ENCODE data around the gene RBBP6. TPM values are rescaled to one million over a fixed set of nuclear protein-coding genes. Genes with fewer than 3 reads are reported as not detected.

The RBBP6 gene
- total and polyA plus RNA-seq, 9 of the 15 experiments (the other 6 are each of a cell fraction or from before 2014, with no cell fraction given) = 19.2 to 76.6 (median 42.7) TPM

DNA sequence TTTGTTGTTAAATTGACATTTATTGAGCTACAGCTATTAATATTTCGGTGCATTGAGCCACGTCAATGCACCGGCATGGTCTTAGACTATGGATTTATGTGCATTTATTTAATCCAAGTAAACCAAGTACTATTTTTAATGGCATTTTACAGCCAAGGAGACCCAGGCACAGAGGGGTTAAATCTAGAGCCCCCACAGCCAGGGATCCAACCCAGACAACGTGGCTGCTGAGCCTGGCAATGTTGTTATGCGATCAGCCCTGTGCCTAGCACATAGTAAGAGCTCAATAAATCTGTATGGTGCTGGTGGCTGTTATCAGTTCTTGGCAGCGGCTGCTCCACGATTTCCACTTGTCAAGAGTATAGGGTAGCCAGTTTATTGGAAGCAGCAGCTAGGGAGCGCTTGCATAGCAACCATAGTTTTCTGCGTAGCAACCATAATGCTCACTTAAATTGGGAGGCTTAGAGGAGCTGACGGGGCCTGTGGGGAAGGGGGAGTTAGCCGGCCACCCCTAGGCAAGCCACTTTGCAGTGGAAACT lies 541 bp upstream of the RBBP6 start (continued):
- TF ChIP-seq TBL1XR1 (IDR thresholded peaks at IDR 0.05; ENCODE audit: low read length in 2 of 2) = no peak; a peak in 1 of 4 replicates
- TF ChIP-seq, protein P1, sequence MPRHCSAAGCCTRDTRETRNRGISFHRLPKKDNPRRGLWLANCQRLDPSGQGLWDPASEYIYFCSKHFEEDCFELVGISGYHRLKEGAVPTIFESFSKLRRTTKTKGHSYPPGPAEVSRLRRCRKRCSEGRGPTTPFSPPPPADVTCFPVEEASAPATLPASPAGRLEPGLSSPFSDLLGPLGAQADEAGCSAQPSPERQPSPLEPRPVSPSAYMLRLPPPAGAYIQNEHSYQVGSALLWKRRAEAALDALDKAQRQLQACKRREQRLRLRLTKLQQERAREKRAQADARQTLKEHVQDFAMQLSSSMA (CRISPR knock-in tag; IDR thresholded peaks at IDR 0.05) = no peak
- no peak for TF ChIP-seq JUN (IDR thresholded peaks at IDR 0.05; ENCODE audit: borderline replicate concordance, low read depth, low read length)
- TF ChIP-seq JUN (CRISPR knock-in tag; IDR thresholded peaks at IDR 0.05; ENCODE audit: borderline replicate concordance) = no peak
- TF ChIP-seq, protein P2, sequence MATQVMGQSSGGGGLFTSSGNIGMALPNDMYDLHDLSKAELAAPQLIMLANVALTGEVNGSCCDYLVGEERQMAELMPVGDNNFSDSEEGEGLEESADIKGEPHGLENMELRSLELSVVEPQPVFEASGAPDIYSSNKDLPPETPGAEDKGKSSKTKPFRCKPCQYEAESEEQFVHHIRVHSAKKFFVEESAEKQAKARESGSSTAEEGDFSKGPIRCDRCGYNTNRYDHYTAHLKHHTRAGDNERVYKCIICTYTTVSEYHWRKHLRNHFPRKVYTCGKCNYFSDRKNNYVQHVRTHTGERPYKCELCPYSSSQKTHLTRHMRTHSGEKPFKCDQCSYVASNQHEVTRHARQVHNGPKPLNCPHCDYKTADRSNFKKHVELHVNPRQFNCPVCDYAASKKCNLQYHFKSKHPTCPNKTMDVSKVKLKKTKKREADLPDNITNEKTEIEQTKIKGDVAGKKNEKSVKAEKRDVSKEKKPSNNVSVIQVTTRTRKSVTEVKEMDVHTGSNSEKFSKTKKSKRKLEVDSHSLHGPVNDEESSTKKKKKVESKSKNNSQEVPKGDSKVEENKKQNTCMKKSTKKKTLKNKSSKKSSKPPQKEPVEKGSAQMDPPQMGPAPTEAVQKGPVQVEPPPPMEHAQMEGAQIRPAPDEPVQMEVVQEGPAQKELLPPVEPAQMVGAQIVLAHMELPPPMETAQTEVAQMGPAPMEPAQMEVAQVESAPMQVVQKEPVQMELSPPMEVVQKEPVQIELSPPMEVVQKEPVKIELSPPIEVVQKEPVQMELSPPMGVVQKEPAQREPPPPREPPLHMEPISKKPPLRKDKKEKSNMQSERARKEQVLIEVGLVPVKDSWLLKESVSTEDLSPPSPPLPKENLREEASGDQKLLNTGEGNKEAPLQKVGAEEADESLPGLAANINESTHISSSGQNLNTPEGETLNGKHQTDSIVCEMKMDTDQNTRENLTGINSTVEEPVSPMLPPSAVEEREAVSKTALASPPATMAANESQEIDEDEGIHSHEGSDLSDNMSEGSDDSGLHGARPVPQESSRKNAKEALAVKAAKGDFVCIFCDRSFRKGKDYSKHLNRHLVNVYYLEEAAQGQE (IDR thresholded peaks at IDR 0.05; ENCODE audit: borderline replicate concordance) = no peak
- TF ChIP-seq, protein P2 (CRISPR knock-in tag; IDR thresholded peaks at IDR 0.05; ENCODE audit: low read depth) = no peak
- peak; percentile 75; the same call in 1 of the 2 replicates for TF ChIP-seq SMARCA5 (IDR thresholded peaks at IDR 0.05)
- TF ChIP-seq SIN3A (IDR thresholded peaks at IDR 0.05; ENCODE audit: borderline replicate concordance in 2 of 2, control insufficient read depth in 1 of 2, low read depth in 2 of 2, low read length in 2 of 2) = peak in 1 of 2 experiments; percentile 87; a peak in 2 of 4 replicates
- TF ChIP-seq ARID1B (IDR thresholded peaks at IDR 0.05) = peak; percentile 69
- no peak for TF ChIP-seq HDAC8 (tag; IDR thresholded peaks at IDR 0.05)
- TF ChIP-seq ZNF436 (CRISPR knock-in tag; IDR thresholded peaks at IDR 0.05) = no peak
- no peak for TF ChIP-seq NFATC3 (IDR thresholded peaks at IDR 0.05)
- TF ChIP-seq ELF1 (tag; IDR thresholded peaks at IDR 0.05) = peak; percentile 23
- no peak for TF ChIP-seq GABPB1 (CRISPR knock-in tag; IDR thresholded peaks at IDR 0.05)
- peak; percentile 74 for TF ChIP-seq RBM25 (IDR thresholded peaks at IDR 0.05; ENCODE audit: low read depth, low read length, severe bottlenecking)
- TF ChIP-seq, protein P3, sequence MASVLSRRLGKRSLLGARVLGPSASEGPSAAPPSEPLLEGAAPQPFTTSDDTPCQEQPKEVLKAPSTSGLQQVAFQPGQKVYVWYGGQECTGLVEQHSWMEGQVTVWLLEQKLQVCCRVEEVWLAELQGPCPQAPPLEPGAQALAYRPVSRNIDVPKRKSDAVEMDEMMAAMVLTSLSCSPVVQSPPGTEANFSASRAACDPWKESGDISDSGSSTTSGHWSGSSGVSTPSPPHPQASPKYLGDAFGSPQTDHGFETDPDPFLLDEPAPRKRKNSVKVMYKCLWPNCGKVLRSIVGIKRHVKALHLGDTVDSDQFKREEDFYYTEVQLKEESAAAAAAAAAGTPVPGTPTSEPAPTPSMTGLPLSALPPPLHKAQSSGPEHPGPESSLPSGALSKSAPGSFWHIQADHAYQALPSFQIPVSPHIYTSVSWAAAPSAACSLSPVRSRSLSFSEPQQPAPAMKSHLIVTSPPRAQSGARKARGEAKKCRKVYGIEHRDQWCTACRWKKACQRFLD (CRISPR knock-in tag; IDR thresholded peaks at IDR 0.05) = no peak
